GM23338 (cell line): ENCODE results near the gene AGPAT3. TPM values are rescaled to one million over a fixed set of nuclear protein-coding genes. Genes with fewer than 3 reads are reported as not detected.

ENCODE experiments used
- ATAC-seq: fragments of 200-7000 bp; cut with Tn5 transposase; 3 replicates; pipeline ENCODE4 v1.9.1; 2020
- DNase-seq: peaks from one replicate; pipeline ENCODE4 v3.0.0-alpha.2; 2015; ENCODE audit warnings: low spot score
- H2AFZ ChIP-seq: fragments of 200-600 bp; sonication (generic); 2 replicates; pipeline ENCODE4 v1.8.0; 2016; ENCODE audit warnings: antibody characterized with exemption, mild to moderate bottlenecking, moderate library complexity
- H3F3A ChIP-seq: fragments of 200-600 bp; sonication (generic); replicated peaks from 2 replicates; pipeline ENCODE4 v1.8.0; 2017; ENCODE audit warnings: antibody characterized with exemption, mixed run types, low read depth
- H3K27ac ChIP-seq: fragments of 200-600 bp; sonication (generic); 2 replicates; pipeline ENCODE4 v1.6.1; 2016; ENCODE audit warnings: low read depth
- H3K27me3 ChIP-seq: fragments of 200-600 bp; sonication (generic); 2 replicates; pipeline ENCODE4 v1.8.0; 2016; ENCODE audit warnings: mild to moderate bottlenecking, mixed run types, moderate library complexity; ENCODE audit not compliant: insufficient read depth
- H3K36me3 ChIP-seq: fragments of 200-600 bp; sonication (generic); 2 replicates; pipeline ENCODE4 v1.8.0; 2016; ENCODE audit warnings: mild to moderate bottlenecking; ENCODE audit not compliant: insufficient read depth
- H3K4me1 ChIP-seq: fragments of 200-600 bp; sonication (generic); 2 replicates; pipeline ENCODE4 v1.8.0; 2016; ENCODE audit warnings: mild to moderate bottlenecking, moderate library complexity; ENCODE audit not compliant: insufficient read depth
- H3K4me2 ChIP-seq: fragments of 200-600 bp; sonication (generic); 2 replicates; pipeline ENCODE4 v1.7.1; 2017; ENCODE audit warnings: mixed run types
- H3K4me3 ChIP-seq: fragments of 200-600 bp; sonication (generic); 2 replicates; pipeline ENCODE4 v1.6.1; 2016; ENCODE audit warnings: mixed run types
- H3K79me2 ChIP-seq: fragments of 200-600 bp; sonication (generic); replicated peaks from 2 replicates; pipeline ENCODE4 v1.8.0; 2017; ENCODE audit warnings: mild to moderate bottlenecking; ENCODE audit not compliant: insufficient read depth
- H3K9me2 ChIP-seq: fragments of 200-600 bp; sonication (generic); 2 replicates; pipeline ENCODE4 v1.8.0; 2017; ENCODE audit not compliant: insufficient read depth
- H4K20me1 ChIP-seq: fragments of 200-600 bp; sonication (generic); replicated peaks from 2 replicates; pipeline ENCODE4 v1.8.0; 2017; ENCODE audit warnings: mild to moderate bottlenecking; ENCODE audit not compliant: insufficient read depth
- H3K27ac Mint-ChIP-seq: 2 replicates; pipeline ENCODE4 v1.8.0; 2020; ENCODE audit warnings: inconsistent platforms, mild to moderate bottlenecking, moderate library complexity, mixed read lengths
- H3K27me3 Mint-ChIP-seq: 3 replicates; pipeline ENCODE4 v1.8.0; 2022; ENCODE audit warnings: low read depth, mild to moderate bottlenecking, moderate library complexity, mixed read lengths, inconsistent platforms; ENCODE audit not compliant: insufficient read depth, poor library complexity
- H3K36me3 Mint-ChIP-seq: 3 replicates; pipeline ENCODE4 v1.8.0; 2021; ENCODE audit warnings: low read depth, mild to moderate bottlenecking, inconsistent platforms, moderate library complexity, mixed read lengths
- H3K4me1 Mint-ChIP-seq: 3 replicates; pipeline ENCODE4 v1.8.0; 2020; ENCODE audit warnings: mild to moderate bottlenecking, inconsistent platforms, mixed read lengths
- H3K4me3 Mint-ChIP-seq: 3 replicates; pipeline ENCODE4 v1.8.0; 2021; ENCODE audit warnings: moderate library complexity, mild to moderate bottlenecking, inconsistent platforms, mixed read lengths
- H3K9me3 Mint-ChIP-seq: 3 replicates; pipeline ENCODE4 v1.8.0; 2020; ENCODE audit warnings: moderate library complexity, mild to moderate bottlenecking, inconsistent platforms, mixed read lengths
- ETS1 ChIP-seq: IDR thresholded peaks from 2 replicates; pipeline ENCODE4 v1.6.1; 2016; ENCODE audit warnings: antibody characterized with exemption
- EZH2 ChIP-seq: fragments of 200-600 bp; sonication (generic); IDR thresholded peaks from one replicate; pipeline ENCODE4 v1.8.0; 2017; ENCODE audit warnings: antibody characterized with exemption, mild to moderate bottlenecking, low read depth; ENCODE audit not compliant: unreplicated experiment
- EZH2phosphoT487 ChIP-seq: fragments of 200-600 bp; sonication (generic); IDR thresholded peaks from one replicate; pipeline ENCODE4 v1.8.1; 2018; ENCODE audit warnings: antibody characterized with exemption; ENCODE audit not compliant: unreplicated experiment
- JUNB ChIP-seq: IDR thresholded peaks from one replicate; pipeline ENCODE4 v1.6.1; 2016; ENCODE audit warnings: antibody characterized with exemption; ENCODE audit not compliant: unreplicated experiment
- NANOG ChIP-seq: IDR thresholded peaks from 2 replicates; pipeline ENCODE4 v1.6.1; 2016; ENCODE audit warnings: antibody characterized with exemption, borderline replicate concordance
- POLR2AphosphoS5 ChIP-seq: IDR thresholded peaks from 2 replicates; pipeline ENCODE4 v1.6.1; 2016; ENCODE audit warnings: antibody characterized with exemption, low read depth
- STAT1 ChIP-seq: IDR thresholded peaks from one replicate; pipeline ENCODE4 v1.6.1; 2016; ENCODE audit warnings: antibody characterized with exemption; ENCODE audit not compliant: unreplicated experiment
- ZNF114 ChIP-seq: fragments of 250-450 bp; sonication (Bioruptor Pico); IDR thresholded peaks from 2 replicates; pipeline ENCODE4 v1.5.0; 2020; ENCODE audit warnings: mild to moderate bottlenecking, moderate library complexity
- polyA plus RNA-seq: library from polyadenylated mRNA; unstranded; fragments of >200 nt; fragmentation: Nextera tagmentation; extraction: Ambion mirVana; gene quantifications from 2 replicates; pipeline ENCODE4 v1.2.1, GENCODE V29; 2016
- total RNA-seq: library from RNA; depleted of rRNA; stranded (reverse); fragments of >200 nt; shearing (Covaris generic); gene quantifications from 2 replicates; pipeline ENCODE4 v1.2.3, GENCODE V29; 2014
- TF ChIP-seq, protein P1 (sequence below): IDR thresholded peaks from one replicate; pipeline ENCODE4 v1.6.1; 2018; ENCODE audit warnings: antibody characterized with exemption; ENCODE audit not compliant: unreplicated experiment
- TF ChIP-seq, protein P2 (sequence below), 2 experiments: fragments of 200-600 bp in 1 of 2; sonication (generic) in 1 of 2; conservative IDR thresholded peaks; 2 replicates each; pipeline versions ENCODE4 v1.5.1 to v1.6.1; 2016 to 2017; ENCODE audit warnings: antibody characterized with exemption in 2 of 2, low read depth in 2 of 2, mild to moderate bottlenecking in 2 of 2, moderate library complexity in 1 of 2
- TF ChIP-seq, protein P3 (sequence below): fragments of 250-450 bp; sonication (Bioruptor Pico); IDR thresholded peaks from 2 replicates; pipeline ENCODE4 v1.5.0; 2020; ENCODE audit warnings: mild to moderate bottlenecking, moderate library complexity

The AGPAT3 gene
- total and polyA plus RNA-seq, 2 experiments from 2014 or later: 2.1 to 6.1 TPM

- peaks cover 1% of the 10 kb centered on the region for H3K27me3 Mint-ChIP-seq
- TF ChIP-seq ETS1 (no peak), ZNF114 (CRISPR knock-in tag) (no peak), NANOG (no peak), EZH2phosphoT487 (no peak), EZH2 (no peak), POLR2AphosphoS5 (no peak), STAT1 (no peak), JUNB (no peak)
- TF ChIP-seq, protein P1, sequence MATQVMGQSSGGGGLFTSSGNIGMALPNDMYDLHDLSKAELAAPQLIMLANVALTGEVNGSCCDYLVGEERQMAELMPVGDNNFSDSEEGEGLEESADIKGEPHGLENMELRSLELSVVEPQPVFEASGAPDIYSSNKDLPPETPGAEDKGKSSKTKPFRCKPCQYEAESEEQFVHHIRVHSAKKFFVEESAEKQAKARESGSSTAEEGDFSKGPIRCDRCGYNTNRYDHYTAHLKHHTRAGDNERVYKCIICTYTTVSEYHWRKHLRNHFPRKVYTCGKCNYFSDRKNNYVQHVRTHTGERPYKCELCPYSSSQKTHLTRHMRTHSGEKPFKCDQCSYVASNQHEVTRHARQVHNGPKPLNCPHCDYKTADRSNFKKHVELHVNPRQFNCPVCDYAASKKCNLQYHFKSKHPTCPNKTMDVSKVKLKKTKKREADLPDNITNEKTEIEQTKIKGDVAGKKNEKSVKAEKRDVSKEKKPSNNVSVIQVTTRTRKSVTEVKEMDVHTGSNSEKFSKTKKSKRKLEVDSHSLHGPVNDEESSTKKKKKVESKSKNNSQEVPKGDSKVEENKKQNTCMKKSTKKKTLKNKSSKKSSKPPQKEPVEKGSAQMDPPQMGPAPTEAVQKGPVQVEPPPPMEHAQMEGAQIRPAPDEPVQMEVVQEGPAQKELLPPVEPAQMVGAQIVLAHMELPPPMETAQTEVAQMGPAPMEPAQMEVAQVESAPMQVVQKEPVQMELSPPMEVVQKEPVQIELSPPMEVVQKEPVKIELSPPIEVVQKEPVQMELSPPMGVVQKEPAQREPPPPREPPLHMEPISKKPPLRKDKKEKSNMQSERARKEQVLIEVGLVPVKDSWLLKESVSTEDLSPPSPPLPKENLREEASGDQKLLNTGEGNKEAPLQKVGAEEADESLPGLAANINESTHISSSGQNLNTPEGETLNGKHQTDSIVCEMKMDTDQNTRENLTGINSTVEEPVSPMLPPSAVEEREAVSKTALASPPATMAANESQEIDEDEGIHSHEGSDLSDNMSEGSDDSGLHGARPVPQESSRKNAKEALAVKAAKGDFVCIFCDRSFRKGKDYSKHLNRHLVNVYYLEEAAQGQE: no peak
- TF ChIP-seq, protein P2, sequence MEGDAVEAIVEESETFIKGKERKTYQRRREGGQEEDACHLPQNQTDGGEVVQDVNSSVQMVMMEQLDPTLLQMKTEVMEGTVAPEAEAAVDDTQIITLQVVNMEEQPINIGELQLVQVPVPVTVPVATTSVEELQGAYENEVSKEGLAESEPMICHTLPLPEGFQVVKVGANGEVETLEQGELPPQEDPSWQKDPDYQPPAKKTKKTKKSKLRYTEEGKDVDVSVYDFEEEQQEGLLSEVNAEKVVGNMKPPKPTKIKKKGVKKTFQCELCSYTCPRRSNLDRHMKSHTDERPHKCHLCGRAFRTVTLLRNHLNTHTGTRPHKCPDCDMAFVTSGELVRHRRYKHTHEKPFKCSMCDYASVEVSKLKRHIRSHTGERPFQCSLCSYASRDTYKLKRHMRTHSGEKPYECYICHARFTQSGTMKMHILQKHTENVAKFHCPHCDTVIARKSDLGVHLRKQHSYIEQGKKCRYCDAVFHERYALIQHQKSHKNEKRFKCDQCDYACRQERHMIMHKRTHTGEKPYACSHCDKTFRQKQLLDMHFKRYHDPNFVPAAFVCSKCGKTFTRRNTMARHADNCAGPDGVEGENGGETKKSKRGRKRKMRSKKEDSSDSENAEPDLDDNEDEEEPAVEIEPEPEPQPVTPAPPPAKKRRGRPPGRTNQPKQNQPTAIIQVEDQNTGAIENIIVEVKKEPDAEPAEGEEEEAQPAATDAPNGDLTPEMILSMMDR (conservative IDR thresholded peaks at IDR 0.05; ENCODE audit: low read depth in 2 of 2): no peak
- TF ChIP-seq, protein P3, sequence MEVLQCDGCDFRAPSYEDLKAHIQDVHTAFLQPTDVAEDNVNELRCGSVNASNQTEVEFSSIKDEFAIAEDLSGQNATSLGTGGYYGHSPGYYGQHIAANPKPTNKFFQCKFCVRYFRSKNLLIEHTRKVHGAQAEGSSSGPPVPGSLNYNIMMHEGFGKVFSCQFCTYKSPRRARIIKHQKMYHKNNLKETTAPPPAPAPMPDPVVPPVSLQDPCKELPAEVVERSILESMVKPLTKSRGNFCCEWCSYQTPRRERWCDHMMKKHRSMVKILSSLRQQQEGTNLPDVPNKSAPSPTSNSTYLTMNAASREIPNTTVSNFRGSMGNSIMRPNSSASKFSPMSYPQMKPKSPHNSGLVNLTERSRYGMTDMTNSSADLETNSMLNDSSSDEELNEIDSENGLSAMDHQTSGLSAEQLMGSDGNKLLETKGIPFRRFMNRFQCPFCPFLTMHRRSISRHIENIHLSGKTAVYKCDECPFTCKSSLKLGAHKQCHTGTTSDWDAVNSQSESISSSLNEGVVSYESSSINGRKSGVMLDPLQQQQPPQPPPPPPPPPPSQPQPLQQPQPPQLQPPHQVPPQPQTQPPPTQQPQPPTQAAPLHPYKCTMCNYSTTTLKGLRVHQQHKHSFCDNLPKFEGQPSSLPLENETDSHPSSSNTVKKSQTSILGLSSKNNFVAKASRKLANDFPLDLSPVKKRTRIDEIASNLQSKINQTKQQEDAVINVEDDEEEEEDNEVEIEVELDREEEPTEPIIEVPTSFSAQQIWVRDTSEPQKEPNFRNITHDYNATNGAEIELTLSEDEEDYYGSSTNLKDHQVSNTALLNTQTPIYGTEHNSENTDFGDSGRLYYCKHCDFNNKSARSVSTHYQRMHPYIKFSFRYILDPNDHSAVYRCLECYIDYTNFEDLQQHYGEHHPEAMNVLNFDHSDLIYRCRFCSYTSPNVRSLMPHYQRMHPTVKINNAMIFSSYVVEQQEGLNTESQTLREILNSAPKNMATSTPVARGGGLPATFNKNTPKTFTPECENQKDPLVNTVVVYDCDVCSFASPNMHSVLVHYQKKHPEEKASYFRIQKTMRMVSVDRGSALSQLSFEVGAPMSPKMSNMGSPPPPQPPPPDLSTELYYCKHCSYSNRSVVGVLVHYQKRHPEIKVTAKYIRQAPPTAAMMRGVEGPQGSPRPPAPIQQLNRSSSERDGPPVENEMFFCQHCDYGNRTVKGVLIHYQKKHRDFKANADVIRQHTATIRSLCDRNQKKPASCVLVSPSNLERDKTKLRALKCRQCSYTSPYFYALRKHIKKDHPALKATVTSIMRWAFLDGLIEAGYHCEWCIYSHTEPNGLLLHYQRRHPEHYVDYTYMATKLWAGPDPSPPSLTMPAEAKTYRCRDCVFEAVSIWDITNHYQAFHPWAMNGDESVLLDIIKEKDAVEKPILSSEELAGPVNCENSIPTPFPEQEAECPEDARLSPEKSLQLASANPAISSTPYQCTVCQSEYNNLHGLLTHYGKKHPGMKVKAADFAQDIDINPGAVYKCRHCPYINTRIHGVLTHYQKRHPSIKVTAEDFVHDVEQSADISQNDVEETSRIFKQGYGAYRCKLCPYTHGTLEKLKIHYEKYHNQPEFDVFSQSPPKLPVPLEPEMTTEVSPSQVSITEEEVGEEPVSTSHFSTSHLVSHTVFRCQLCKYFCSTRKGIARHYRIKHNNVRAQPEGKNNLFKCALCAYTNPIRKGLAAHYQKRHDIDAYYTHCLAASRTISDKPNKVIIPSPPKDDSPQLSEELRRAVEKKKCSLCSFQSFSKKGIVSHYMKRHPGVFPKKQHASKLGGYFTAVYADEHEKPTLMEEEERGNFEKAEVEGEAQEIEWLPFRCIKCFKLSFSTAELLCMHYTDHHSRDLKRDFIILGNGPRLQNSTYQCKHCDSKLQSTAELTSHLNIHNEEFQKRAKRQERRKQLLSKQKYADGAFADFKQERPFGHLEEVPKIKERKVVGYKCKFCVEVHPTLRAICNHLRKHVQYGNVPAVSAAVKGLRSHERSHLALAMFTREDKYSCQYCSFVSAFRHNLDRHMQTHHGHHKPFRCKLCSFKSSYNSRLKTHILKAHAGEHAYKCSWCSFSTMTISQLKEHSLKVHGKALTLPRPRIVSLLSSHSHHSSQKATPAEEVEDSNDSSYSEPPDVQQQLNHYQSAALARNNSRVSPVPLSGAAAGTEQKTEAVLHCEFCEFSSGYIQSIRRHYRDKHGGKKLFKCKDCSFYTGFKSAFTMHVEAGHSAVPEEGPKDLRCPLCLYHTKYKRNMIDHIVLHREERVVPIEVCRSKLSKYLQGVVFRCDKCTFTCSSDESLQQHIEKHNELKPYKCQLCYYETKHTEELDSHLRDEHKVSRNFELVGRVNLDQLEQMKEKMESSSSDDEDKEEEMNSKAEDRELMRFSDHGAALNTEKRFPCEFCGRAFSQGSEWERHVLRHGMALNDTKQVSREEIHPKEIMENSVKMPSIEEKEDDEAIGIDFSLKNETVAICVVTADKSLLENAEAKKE (CRISPR knock-in tag): no peak
- Histone ChIP-seq H4K20me1 (no peaks in the 10 kb centered on the region), H3K9me2 (no peaks in the 10 kb centered on the region), H3K27me3 (no peaks in the 10 kb centered on the region), H3K27ac (no peak overlapping the region), H2AFZ (no peak overlapping the region), H3K79me2 (no peaks in the 10 kb centered on the region), H3K4me3 (no peak overlapping the region), H3K4me1 (no peaks in the 10 kb centered on the region), H3K4me2 (no peak overlapping the region), H3F3A (no peaks in the 10 kb centered on the region), H3K36me3 (no peaks in the 10 kb centered on the region)
- ATAC-seq: no peak
- peaks cover 5% of the 10 kb centered on the region; the same call in 1 of the 3 replicates for H3K4me1 Mint-ChIP-seq
- H3K36me3 Mint-ChIP-seq: no peaks in the 10 kb centered on the region
- peaks cover 8% of the 10 kb centered on the region; the same call in 2 of the 3 replicates for H3K9me3 Mint-ChIP-seq
- DNase-seq: no peak
- no peak overlapping the region for H3K27ac Mint-ChIP-seq
- H3K4me3 Mint-ChIP-seq: no peak overlapping the region
These were observed 7.6 kb downstream of the AGPAT3 start for GRCh38 chr21:43872531-43873197.
